ENCODE measurements around the gene DDT.
"Not testable (repeated sequence)": the region's sequence is repeated elsewhere in the genome, so short reads cannot be mapped to it uniquely, and the experiment has no call there.

- not testable (repeated sequence) for TF ChIP-seq CTCF, EP300, POLR2AphosphoS5 (IDR thresholded peaks at IDR 0.05)
These were observed 25.5 kb upstream of the DDT start for GRCh38 chr22:23999779-24000178.
